Transverse colon (tissue), 4 donors: ENCODE data around the gene GCAT. TPM values are rescaled to one million over a fixed set of nuclear protein-coding genes. Genes with fewer than 3 reads are reported as not detected.
A peak's percentile ranks its signal among the peaks of the same experiment; 100 is the strongest.

Experiments
- DNase-seq: peaks from one replicate; pipeline ENCODE4 v3.0.0-alpha.2; 2019
- H3K27ac ChIP-seq, 4 donors: fragments of 200-600 bp; sonication (generic); 2 replicates each; pipeline ENCODE4 v1.5.1; 2016 to 2018; ENCODE audit warnings: inconsistent platforms in 4 of 4
- H3K27me3 ChIP-seq: fragments of 200-600 bp; sonication (generic); 2 replicates; pipeline ENCODE4 v1.5.1; 2017; ENCODE audit warnings: inconsistent platforms
- H3K36me3 ChIP-seq, 4 donors: fragments of 200-600 bp; sonication (generic); 2 replicates each; pipeline ENCODE4 v1.5.1; 2017 to 2019; ENCODE audit warnings: inconsistent platforms in 4 of 4
- H3K4me1 ChIP-seq, 4 donors: fragments of 200-600 bp; sonication (generic); 2 replicates each; pipeline ENCODE4 v1.5.1; 2017 to 2020; ENCODE audit warnings: inconsistent platforms in 4 of 4
- H3K4me3 ChIP-seq, 4 donors: fragments of 200-600 bp; sonication (generic); 1 replicate in 1 of 4; 2 replicates in 3 of 4; pipeline versions ENCODE4 v1.5.1 to v1.6.1; 2017 to 2019; ENCODE audit warnings: inconsistent platforms in 4 of 4
- H3K9me3 ChIP-seq, 2 donors: fragments of 200-600 bp; sonication (generic); 2 replicates each; pipeline ENCODE4 v1.5.1; 2017 to 2019; ENCODE audit warnings: inconsistent platforms in 2 of 2
- EP300 ChIP-seq: sonication (generic); formaldehyde crosslinking; IDR thresholded peaks from one replicate; pipeline ENCODE4 v1.6.1; 2017; ENCODE audit warnings: antibody characterized with exemption, low read depth
- POLR2A ChIP-seq: fragments of 450-650 bp; IDR thresholded peaks from one replicate; pipeline ENCODE4 v1.6.1; 2016; ENCODE audit warnings: antibody characterized with exemption, mild to moderate bottlenecking, moderate library complexity
- POLR2AphosphoS5 ChIP-seq, 3 donors: sonication (generic); formaldehyde crosslinking; IDR thresholded peaks; one replicate each; pipeline ENCODE4 v1.6.1; 2016; ENCODE audit warnings: antibody characterized with exemption in 3 of 3
- WGBS, 2 donors: methylation state at CpG; one replicate each; pipeline ENCODE4 v1.1.5; 2018; ENCODE audit warnings: low coverage in 1 of 2; 5-methylcytosine and 5-hydroxymethylcytosine counted together
- in situ Hi-C, 4 donors: fragments of 200-750 bp; cut with MboI; loops; one replicate each; pipeline versions ENCODE4 v1.15.0 to v1.15.1; 2017; ENCODE audit warnings: low sequenced_read_pairs in 3 of 4, low pct_ligation_motif_present in 1 of 4, low pct_unique_long_range_greater_than_20kb in 1 of 4
- intact Hi-C: fragments of 100-400 bp; cut with DNase I; formaldehyde crosslinking; loops from one replicate; pipeline ENCODE4 v1.15.1; 2023; ENCODE audit warnings: low total_unique reads
- total RNA-seq, 4 donors: library from RNA; depleted of rRNA; stranded (reverse); fragments of >200 nt; gene quantifications; one replicate each; pipeline ENCODE4 v1.1.0, GENCODE V29; 2016
- TF ChIP-seq, protein P1 (sequence below), 5 experiments: fragments of 200-600 bp in 3 of 5; fragments of 450-650 bp in 2 of 5; sonication (generic) in 3 of 5; IDR thresholded peaks; 1 replicate in 2 of 5; 2 replicates in 3 of 5; pipeline ENCODE4 v1.5.1; 2016 to 2017; ENCODE audit warnings: antibody characterized with exemption in 5 of 5, inconsistent platforms in 3 of 5, mild to moderate bottlenecking in 2 of 5, moderate library complexity in 1 of 5

The GCAT gene
- total RNA-seq, 4 donors from 2014 or later, result 6.4 to 10.1 (median 7.7) TPM

GRCh38 chr22:37817705-37818408 is 10.1 kb downstream of the GCAT start:
- H3K4me1 ChIP-seq, result peaks cover 13 to 20% (median 16%) of the 10 kb centered on the region in 4 donors
- peak overlapping the region in 3 of 4 donors; percentile 15 to 45 (median 17) for H3K4me3 ChIP-seq
- no peaks in the 10 kb centered on the region for H3K9me3 ChIP-seq
- WGBS, 2 donors, result 5% methylated on average over 14 of the region's 29 CpGs; no CpG with 5 or more reads in 1 of the 2 donors
- H3K27ac ChIP-seq, result peak overlapping the region in 2 of 4 donors; percentile 50
- peak; percentile 90 for DNase-seq
- H3K36me3 ChIP-seq, result no peaks in the 10 kb centered on the region
- TF ChIP-seq, protein P1, sequence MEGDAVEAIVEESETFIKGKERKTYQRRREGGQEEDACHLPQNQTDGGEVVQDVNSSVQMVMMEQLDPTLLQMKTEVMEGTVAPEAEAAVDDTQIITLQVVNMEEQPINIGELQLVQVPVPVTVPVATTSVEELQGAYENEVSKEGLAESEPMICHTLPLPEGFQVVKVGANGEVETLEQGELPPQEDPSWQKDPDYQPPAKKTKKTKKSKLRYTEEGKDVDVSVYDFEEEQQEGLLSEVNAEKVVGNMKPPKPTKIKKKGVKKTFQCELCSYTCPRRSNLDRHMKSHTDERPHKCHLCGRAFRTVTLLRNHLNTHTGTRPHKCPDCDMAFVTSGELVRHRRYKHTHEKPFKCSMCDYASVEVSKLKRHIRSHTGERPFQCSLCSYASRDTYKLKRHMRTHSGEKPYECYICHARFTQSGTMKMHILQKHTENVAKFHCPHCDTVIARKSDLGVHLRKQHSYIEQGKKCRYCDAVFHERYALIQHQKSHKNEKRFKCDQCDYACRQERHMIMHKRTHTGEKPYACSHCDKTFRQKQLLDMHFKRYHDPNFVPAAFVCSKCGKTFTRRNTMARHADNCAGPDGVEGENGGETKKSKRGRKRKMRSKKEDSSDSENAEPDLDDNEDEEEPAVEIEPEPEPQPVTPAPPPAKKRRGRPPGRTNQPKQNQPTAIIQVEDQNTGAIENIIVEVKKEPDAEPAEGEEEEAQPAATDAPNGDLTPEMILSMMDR (IDR thresholded peaks at IDR 0.05), result peak; percentile 90 to 98 (median 96)
- TF ChIP-seq POLR2AphosphoS5 (IDR thresholded peaks at IDR 0.05) (peak; percentile 14 to 20 (median 19)), POLR2A (no peak)
- in situ Hi-C loops (loop anchor here in 3 of 4 donors (5.0 to 25.0 kb wide), 4 partner anchors 44 to 147 kb away; partner anchors contain the start of genes C22orf23 (in 1 of the 3) and POLR2F (in 1 of the 3)), intact Hi-C loops (loop anchor here (2.0 to 10.0 kb wide), 3 partner anchors 45 to 144 kb away; no protein-coding TSS in a partner anchor)
- peaks cover 18% of the 10 kb centered on the region for H3K27me3 ChIP-seq

DNA sequence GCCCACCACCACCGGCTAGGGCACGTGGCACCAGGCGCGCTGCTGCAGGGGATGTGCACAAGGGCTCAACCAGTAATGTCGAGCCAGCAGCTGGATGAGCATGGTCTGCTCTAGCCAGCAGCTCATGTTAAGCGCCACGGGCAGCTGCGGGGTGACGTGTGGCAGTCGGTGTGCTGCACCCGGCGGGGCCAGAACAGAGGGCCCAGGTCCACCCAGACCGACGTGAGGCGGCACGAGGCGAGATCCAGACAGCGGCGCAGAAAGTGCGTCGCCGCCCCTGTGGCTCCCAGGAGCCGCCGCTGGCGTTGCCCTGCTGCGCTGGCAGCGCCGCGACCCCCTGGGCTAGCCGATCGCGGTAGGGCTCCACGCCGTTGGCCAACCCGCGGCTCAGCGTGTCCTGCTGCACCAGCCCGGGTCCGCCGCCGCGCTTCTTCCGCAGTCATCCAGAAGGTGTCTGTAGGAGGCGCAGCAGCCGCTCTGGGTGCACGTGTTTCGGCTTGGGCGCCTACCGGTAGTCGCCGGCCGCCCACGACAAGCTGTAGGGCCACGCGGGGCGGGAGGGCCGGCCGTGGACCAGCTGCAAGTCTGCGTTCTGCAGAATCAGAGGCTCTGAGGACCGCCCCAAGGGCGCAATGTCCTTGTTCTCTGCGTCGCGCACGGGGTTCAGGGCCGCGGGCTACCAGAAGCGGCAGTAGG is 10.8 kb downstream of the GCAT start:
- TF ChIP-seq, protein P1 (IDR thresholded peaks at IDR 0.05), result peak; percentile 36 to 57 (median 49)
- TF ChIP-seq EP300 (no peak), POLR2AphosphoS5 (IDR thresholded peaks at IDR 0.05) (no peak)
- Histone ChIP-seq H3K27me3 (peaks cover 25% of the 10 kb centered on the region), H3K27ac (peak overlapping the region in 2 of 4 donors; percentile 50), H3K4me1 (peaks cover 13 to 20% (median 16%) of the 10 kb centered on the region in 4 donors), H3K36me3 (no peaks in the 10 kb centered on the region), H3K4me3 (peak overlapping the region in 3 of 4 donors; percentile 0 to 45 (median 35)), H3K9me3 (no peaks in the 10 kb centered on the region)
- DNase-seq, result peak; percentile 77
- WGBS, 2 donors, result 1% methylated on average over 31 of the region's 68 CpGs; no CpG with 5 or more reads in 1 of the 2 donors
- intact Hi-C loops, result loop anchor here (2.0 to 10.0 kb wide), 3 partner anchors 44 to 144 kb away; no protein-coding TSS in a partner anchor
- in situ Hi-C loops, result loop anchor here in 3 of 4 donors (5.0 to 25.0 kb wide), 4 partner anchors 44 to 146 kb away; partner anchors contain the start of genes C22orf23 (in 1 of the 3) and POLR2F (in 1 of the 3)

DNA sequence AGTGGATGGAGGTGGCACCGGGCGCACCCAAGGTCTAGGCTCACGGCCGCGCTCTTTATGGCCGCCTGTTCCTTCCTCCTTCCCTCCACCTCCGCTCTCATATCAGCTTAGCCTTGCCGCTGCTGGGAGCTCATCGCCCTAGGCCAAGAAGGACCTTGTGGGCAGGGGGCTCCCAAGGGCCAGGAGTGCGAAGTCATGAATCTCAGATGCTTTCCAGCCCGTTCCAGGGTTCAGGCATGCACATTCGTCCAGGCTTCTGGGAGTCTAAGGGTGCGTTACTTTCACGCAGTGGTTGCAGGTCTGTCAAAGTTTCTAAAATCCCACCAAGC is 11.3 kb downstream of the GCAT start:
- in situ Hi-C loops (loop anchor here in 3 of 4 donors (5.0 to 25.0 kb wide), 4 partner anchors 43 to 146 kb away; partner anchors contain the start of genes C22orf23 (in 1 of the 3) and POLR2F (in 1 of the 3)), intact Hi-C loops (loop anchor here (2.0 to 10.0 kb wide), 3 partner anchors 44 to 143 kb away; no protein-coding TSS in a partner anchor)
- WGBS, 2 donors, result 35 to 40% methylated on average over 5 to 14 of the region's 14 CpGs
- DNase-seq, result no peak
- no peaks in the 10 kb centered on the region for H3K9me3 ChIP-seq
- peak overlapping the region in 3 of 4 donors; percentile 0 to 45 (median 35) for H3K4me3 ChIP-seq
- no peaks in the 10 kb centered on the region for H3K36me3 ChIP-seq
- H3K4me1 ChIP-seq, result peaks cover 13 to 23% (median 16%) of the 10 kb centered on the region in 4 donors
- peak overlapping the region in 1 of 4 donors; percentile 50 for H3K27ac ChIP-seq
- peaks cover 30% of the 10 kb centered on the region for H3K27me3 ChIP-seq
- TF ChIP-seq EP300 (no peak), POLR2AphosphoS5 (IDR thresholded peaks at IDR 0.05) (no peak), POLR2A (no peak)
- TF ChIP-seq, protein P1 (IDR thresholded peaks at IDR 0.05), result no peak

GRCh38 chr22:37820350-37820749 is 12.6 kb downstream of the GCAT start:
- WGBS, 2 donors, result 85% methylated on average over 5 of the region's 5 CpGs; no CpG with 5 or more reads in 1 of the 2 donors
- in situ Hi-C loops (loop anchor here in 2 of 4 donors (10.0 to 25.0 kb wide), 2 partner anchors 142 to 144 kb away; partner anchors contain the start of genes C22orf23 (in 1 of the 2) and POLR2F (in 1 of the 2)), intact Hi-C loops (no loop called here)
- DNase-seq, result no peak
- H3K9me3 ChIP-seq, result no peaks in the 10 kb centered on the region
- no peak overlapping the region for H3K4me3 ChIP-seq
- H3K4me1 ChIP-seq, result peaks cover 13 to 28% (median 19%) of the 10 kb centered on the region in 4 donors
- no peak overlapping the region for H3K27ac ChIP-seq
- H3K27me3 ChIP-seq, result peaks cover 37% of the 10 kb centered on the region
- TF ChIP-seq POLR2AphosphoS5 (IDR thresholded peaks at IDR 0.05), result no peak
- TF ChIP-seq, protein P1 (IDR thresholded peaks at IDR 0.05), result no peak
- no peak for TF ChIP-seq POLR2A
- no peak for TF ChIP-seq EP300
- H3K36me3 ChIP-seq, result no peaks in the 10 kb centered on the region
